ENCODE data around the gene JAK3. TPM values are rescaled to one million over a fixed set of nuclear protein-coding genes. Genes with fewer than 3 reads are reported as not detected.

JAK3 gene
- total and polyA plus RNA-seq, 2 experiments from 2014 or later, result 3.0 to 3.2 TPM

DNA sequence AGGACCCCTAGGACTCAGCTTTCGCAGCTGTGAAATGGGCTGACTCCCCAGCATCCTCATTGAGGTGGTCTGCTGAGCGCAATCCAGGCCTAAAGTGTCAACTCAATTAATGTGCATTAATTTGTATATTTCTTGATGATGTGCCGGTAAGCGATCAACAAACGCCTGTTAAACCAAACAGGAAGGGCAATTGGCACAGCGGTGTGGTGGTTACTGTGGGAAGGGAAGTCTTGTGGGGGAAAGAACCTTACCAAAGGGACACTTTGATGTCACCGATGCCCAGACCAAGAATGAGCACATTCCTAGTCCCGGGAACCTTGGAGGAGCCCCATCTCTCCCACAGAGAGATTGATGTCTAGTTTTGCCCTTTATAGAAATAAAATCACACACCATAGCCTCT, 1.6 kb downstream of the JAK3 start:
- no peak overlapping the region for H3K4me2 ChIP-seq
- no peaks in the 10 kb centered on the region for H3K9me3 ChIP-seq (ENCODE audit: low read depth)
- TF ChIP-seq EZH2phosphoT487 (IDR thresholded peaks at IDR 0.05; ENCODE audit: low read depth, severe bottlenecking, unreplicated experiment) (no peak), EZH2 (IDR thresholded peaks at IDR 0.05; ENCODE audit: borderline replicate concordance) (no peak)
- TF ChIP-seq, protein P1, sequence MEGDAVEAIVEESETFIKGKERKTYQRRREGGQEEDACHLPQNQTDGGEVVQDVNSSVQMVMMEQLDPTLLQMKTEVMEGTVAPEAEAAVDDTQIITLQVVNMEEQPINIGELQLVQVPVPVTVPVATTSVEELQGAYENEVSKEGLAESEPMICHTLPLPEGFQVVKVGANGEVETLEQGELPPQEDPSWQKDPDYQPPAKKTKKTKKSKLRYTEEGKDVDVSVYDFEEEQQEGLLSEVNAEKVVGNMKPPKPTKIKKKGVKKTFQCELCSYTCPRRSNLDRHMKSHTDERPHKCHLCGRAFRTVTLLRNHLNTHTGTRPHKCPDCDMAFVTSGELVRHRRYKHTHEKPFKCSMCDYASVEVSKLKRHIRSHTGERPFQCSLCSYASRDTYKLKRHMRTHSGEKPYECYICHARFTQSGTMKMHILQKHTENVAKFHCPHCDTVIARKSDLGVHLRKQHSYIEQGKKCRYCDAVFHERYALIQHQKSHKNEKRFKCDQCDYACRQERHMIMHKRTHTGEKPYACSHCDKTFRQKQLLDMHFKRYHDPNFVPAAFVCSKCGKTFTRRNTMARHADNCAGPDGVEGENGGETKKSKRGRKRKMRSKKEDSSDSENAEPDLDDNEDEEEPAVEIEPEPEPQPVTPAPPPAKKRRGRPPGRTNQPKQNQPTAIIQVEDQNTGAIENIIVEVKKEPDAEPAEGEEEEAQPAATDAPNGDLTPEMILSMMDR (IDR thresholded peaks at IDR 0.05; ENCODE audit: poor library complexity), result no peak
- DNase-seq (ENCODE audit: low spot score), result no peak
- H3K27ac ChIP-seq, result no peak overlapping the region
- H3K4me1 ChIP-seq (ENCODE audit: insufficient read depth), result peaks cover 5% of the 10 kb centered on the region
- H4K20me1 ChIP-seq (ENCODE audit: insufficient read depth, poor library complexity, severe bottlenecking), result no peaks in the 10 kb centered on the region
- peaks cover 7% of the 10 kb centered on the region for H3K27me3 ChIP-seq
- no peaks in the 10 kb centered on the region for H3K9me2 ChIP-seq (replicated peaks; ENCODE audit: insufficient read depth)
- H3K79me2 ChIP-seq, result no peaks in the 10 kb centered on the region
- H2AFZ ChIP-seq, result no peak overlapping the region
- H3K4me3 ChIP-seq, result no peak overlapping the region
- H3K36me3 ChIP-seq (replicated peaks; ENCODE audit: insufficient read depth, low read depth), result no peaks in the 10 kb centered on the region
- 86% methylated on average over 8 of the region's 8 CpGs for WGBS (ENCODE audit: low lambda C conversion rate, missing lambda C conversion rate)

DNA sequence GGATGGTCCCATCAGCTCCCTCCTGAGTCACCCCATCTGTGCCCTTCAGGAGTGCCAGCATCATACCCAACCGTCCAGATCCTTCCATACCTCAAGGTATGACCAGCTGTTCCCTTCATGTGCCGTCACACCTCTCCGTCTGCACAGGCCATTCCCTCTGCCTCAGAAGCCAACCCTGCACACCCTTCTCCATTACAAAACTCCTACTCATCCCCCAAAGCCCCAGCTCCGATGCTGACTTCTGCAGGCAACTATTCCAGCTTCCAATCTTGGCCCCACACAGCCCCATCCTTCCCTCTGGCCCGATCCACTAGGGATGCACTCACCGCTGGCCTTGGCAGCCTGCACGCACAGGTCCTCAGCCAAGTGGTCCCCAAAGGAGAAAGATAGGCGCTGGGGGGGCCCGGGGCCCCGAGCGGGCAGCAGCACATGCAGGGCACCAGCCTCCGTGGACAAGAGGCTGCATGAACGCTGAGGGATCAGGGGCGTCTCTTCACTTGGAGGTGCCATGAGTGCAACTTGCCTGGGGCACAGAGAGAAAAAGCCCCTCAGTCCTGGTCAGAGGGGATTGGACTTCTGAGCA, 3.8 kb downstream of the JAK3 start:
- no peak overlapping the region for H3K4me3 ChIP-seq
- H3K27ac ChIP-seq, result no peak overlapping the region
- TF ChIP-seq EZH2 (IDR thresholded peaks at IDR 0.05; ENCODE audit: borderline replicate concordance), result no peak
- TF ChIP-seq EZH2phosphoT487 (IDR thresholded peaks at IDR 0.05; ENCODE audit: low read depth, severe bottlenecking, unreplicated experiment), result no peak
- TF ChIP-seq, protein P1 (IDR thresholded peaks at IDR 0.05; ENCODE audit: poor library complexity), result no peak

DNA sequence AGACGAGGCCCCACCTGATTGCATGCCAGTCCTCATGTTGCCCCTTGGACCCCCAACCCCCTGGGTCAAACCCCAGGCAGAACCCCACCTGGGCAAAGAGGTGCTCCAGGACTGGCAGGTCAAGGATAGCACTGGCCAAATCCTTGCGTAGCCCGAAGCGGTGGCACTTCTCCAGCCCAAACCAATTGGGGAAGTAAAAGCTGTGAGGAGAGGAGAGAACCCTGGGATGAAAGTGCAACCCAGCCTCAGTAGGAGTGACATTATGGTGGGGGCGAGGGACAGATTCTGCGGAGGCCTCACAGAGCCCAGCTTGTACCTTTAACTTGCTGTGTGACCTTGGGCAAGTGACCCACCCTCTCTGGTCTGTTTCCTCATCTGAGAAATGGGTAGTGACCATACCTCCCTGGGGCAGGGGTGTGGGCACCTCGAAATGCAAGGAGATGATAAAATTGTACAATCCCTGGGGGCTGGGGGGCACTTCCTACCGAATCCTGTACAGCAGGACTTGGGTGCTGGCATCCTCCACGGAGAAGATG, 4.4 kb downstream of the JAK3 start:
- no peaks in the 10 kb centered on the region for H3K9me3 ChIP-seq (ENCODE audit: low read depth)
- H2AFZ ChIP-seq, result no peak overlapping the region
- H3K36me3 ChIP-seq (replicated peaks; ENCODE audit: insufficient read depth, low read depth), result no peaks in the 10 kb centered on the region
- H3K9me2 ChIP-seq (replicated peaks; ENCODE audit: insufficient read depth), result no peaks in the 10 kb centered on the region
- no peak overlapping the region for H3K27ac ChIP-seq
- 88% methylated on average over 8 of the region's 9 CpGs for WGBS (ENCODE audit: low lambda C conversion rate, missing lambda C conversion rate)
- H4K20me1 ChIP-seq (ENCODE audit: insufficient read depth, poor library complexity, severe bottlenecking), result no peaks in the 10 kb centered on the region
- H3K4me3 ChIP-seq, result no peak overlapping the region
- DNase-seq (ENCODE audit: low spot score), result no peak
- H3K27me3 ChIP-seq, result peaks cover 21% of the 10 kb centered on the region
- TF ChIP-seq EZH2phosphoT487 (IDR thresholded peaks at IDR 0.05; ENCODE audit: low read depth, severe bottlenecking, unreplicated experiment), result no peak
- TF ChIP-seq, protein P1 (IDR thresholded peaks at IDR 0.05; ENCODE audit: poor library complexity), result no peak
- no peak for TF ChIP-seq EZH2 (IDR thresholded peaks at IDR 0.05; ENCODE audit: borderline replicate concordance)
- peaks cover 5% of the 10 kb centered on the region for H3K4me1 ChIP-seq (ENCODE audit: insufficient read depth)
- H3K4me2 ChIP-seq, result no peak overlapping the region
- no peaks in the 10 kb centered on the region for H3K79me2 ChIP-seq

More for the DNA sequence above, 3.8 kb downstream of the JAK3 start:
- H3K9me3 ChIP-seq (ENCODE audit: low read depth), result no peaks in the 10 kb centered on the region
- H3K4me1 ChIP-seq (ENCODE audit: insufficient read depth), result peaks cover 5% of the 10 kb centered on the region
- H3K9me2 ChIP-seq (replicated peaks; ENCODE audit: insufficient read depth), result no peaks in the 10 kb centered on the region
- H2AFZ ChIP-seq, result no peak overlapping the region
- no peak overlapping the region for H3K4me2 ChIP-seq
- DNase-seq (ENCODE audit: low spot score), result no peak
- H3K27me3 ChIP-seq, result peaks cover 19% of the 10 kb centered on the region
- WGBS (ENCODE audit: low lambda C conversion rate, missing lambda C conversion rate), result 90% methylated on average over 13 of the region's 14 CpGs
- no peaks in the 10 kb centered on the region for H4K20me1 ChIP-seq (ENCODE audit: insufficient read depth, poor library complexity, severe bottlenecking)
- H3K79me2 ChIP-seq, result no peaks in the 10 kb centered on the region
- no peaks in the 10 kb centered on the region for H3K36me3 ChIP-seq (replicated peaks; ENCODE audit: insufficient read depth, low read depth)
